Fibroblast of mammary gland (primary cell): ENCODE measurements around the gene SUGCT.

Experiments used
- DNase-seq: peaks from one replicate; pipeline ENCODE4 v3.0.0-alpha.2; 2010; ENCODE audit warnings: low read depth
- H3K4me3 ChIP-seq: 2 replicates; pipeline ENCODE4 v1.5.1; 2011; ENCODE audit warnings: low read depth, mild to moderate bottlenecking, low read length, moderate library complexity; ENCODE audit not compliant: control insufficient read depth
- CTCF ChIP-seq: conservative IDR thresholded peaks from 2 replicates; pipeline ENCODE4 v1.5.1; 2011; ENCODE audit warnings: low read depth, low read length, inconsistent platforms; ENCODE audit not compliant: control insufficient read depth, insufficient read depth

The SUGCT gene

DNA sequence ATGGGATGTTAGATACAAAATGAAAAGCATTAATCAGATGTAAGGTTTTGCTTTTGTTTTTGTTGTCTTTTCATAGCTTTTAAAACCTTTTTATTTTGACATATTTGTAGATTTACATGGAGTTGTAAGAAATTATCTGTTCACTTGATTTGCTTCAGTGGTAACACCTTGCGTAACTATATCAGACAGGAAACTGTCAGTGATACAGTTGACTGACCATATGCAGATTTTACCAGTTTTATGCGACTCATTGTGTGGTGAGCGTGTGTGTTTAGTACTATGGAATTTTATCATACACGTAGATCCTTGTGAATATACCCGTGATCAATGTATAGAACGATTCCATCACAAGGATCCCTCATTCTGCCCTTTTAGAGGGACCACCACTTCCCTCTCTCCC lies 701.4 kb downstream of the SUGCT start:
- TF ChIP-seq CTCF = no peak
- no peak overlapping the region for H3K4me3 ChIP-seq
- peak; percentile 20 for DNase-seq

GRCh38 chr7:40839881-40840280 lies 705.1 kb downstream of the SUGCT start:
- TF ChIP-seq CTCF = no peak
- no peak overlapping the region for H3K4me3 ChIP-seq
- no peak for DNase-seq

- DNase-seq = no peak
- no peak for TF ChIP-seq CTCF
- no peak overlapping the region for H3K4me3 ChIP-seq
These were observed 706.2 kb downstream of the SUGCT start for GRCh38 chr7:40840990-40841389.

- TF ChIP-seq CTCF = no peak
- DNase-seq = no peak
- no peak overlapping the region for H3K4me3 ChIP-seq
These were observed 707.8 kb downstream of the SUGCT start for GRCh38 chr7:40842641-40843040.

DNA sequence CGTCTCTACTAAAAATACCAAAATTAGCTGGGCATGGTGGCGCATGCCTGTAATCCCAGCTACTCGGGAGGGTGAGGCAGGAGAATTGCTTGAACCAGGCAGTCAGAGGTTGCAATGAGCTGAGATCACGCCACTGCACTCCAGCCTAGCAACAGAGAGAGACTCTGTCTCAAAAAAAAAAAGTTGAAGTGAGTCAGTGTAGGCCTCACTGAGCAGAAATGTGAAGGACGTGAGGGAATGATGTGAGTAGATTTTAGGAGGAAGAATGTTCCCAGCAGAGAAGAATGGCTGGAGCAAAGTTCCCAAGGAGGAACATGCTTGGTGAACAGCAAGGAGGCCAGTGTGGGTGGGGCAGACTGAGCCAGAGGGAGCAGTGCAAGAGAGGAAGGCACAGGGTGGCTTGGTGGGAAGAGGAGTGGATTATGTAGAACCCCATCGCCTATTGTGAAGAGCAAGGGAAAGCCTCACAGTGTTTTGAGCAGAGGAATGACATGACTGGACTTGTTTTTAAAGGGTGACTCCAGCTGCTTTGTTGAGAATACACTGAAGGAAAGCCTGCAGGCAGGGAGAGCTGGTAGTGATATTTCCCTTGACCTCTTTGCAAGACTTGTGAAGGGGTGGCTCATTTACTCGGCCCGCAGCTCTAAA lies 708.7 kb downstream of the SUGCT start:
- no peak for TF ChIP-seq CTCF
- peak; percentile 46 for DNase-seq

DNA sequence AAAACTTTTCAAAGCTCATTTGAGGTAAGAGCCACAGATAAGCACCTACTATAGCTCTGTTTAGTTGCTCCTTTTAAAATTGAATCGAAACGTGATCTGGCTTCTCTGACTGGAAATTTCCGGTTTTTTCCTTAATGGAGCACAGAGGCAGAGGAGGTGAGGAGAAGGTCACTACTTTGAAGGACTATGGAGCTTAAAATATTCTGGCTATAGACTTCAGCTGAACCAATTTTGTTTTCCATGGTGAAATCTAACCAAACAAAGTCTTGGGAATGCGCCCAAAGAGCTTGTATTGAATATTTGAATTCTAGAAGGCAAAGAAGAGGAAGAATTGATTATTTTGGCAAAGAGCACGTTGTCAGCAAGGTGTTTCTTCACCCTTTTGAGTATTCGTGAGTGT lies 711.1 kb downstream of the SUGCT start:
- no peak for DNase-seq
- H3K4me3 ChIP-seq = no peak overlapping the region
- TF ChIP-seq CTCF = no peak

More for the DNA sequence above, 708.7 kb downstream of the SUGCT start:
- H3K4me3 ChIP-seq = no peak overlapping the region

GRCh38 chr7:40847921-40848320 lies 713.1 kb downstream of the SUGCT start:
- no peak overlapping the region for H3K4me3 ChIP-seq
- DNase-seq = no peak
- TF ChIP-seq CTCF = no peak
